Neural progenitor cell (in vitro differentiated cells): ENCODE results near the gene HIGD1B. TPM values are rescaled to one million over a fixed set of nuclear protein-coding genes. Genes with fewer than 3 reads are reported as not detected.
"Not testable (repeated sequence)": the region's sequence is repeated elsewhere in the genome, so short reads cannot be mapped to it uniquely, and the experiment has no call there.

Experiments
- DNase-seq: peaks from one replicate; pipeline ENCODE4 v3.0.0-alpha.2; 2016; ENCODE audit warnings: low spot score
- H2AFZ ChIP-seq: fragments of 200-600 bp; sonication (generic); replicated peaks from 2 replicates; pipeline ENCODE4 v1.6.1; 2016; ENCODE audit warnings: antibody characterized with exemption
- H3F3A ChIP-seq: fragments of 200-600 bp; sonication (generic); 2 replicates; pipeline ENCODE4 v1.6.1; 2016; ENCODE audit warnings: antibody characterized with exemption, low read depth
- H3K27ac ChIP-seq: fragments of 200-600 bp; sonication (generic); 2 replicates; pipeline ENCODE4 v1.5.1; 2016; ENCODE audit warnings: mild to moderate bottlenecking
- H3K27me3 ChIP-seq: fragments of 200-600 bp; sonication (generic); 2 replicates; pipeline ENCODE4 v1.6.1; 2016; ENCODE audit warnings: mild to moderate bottlenecking, moderate library complexity
- H3K36me3 ChIP-seq: fragments of 200-600 bp; sonication (generic); 2 replicates; pipeline ENCODE4 v1.5.1; 2016
- H3K4me1 ChIP-seq: fragments of 200-600 bp; sonication (generic); 2 replicates; pipeline ENCODE4 v1.6.1; 2016; ENCODE audit warnings: mixed run types
- H3K4me2 ChIP-seq: fragments of 200-600 bp; sonication (generic); 2 replicates; pipeline ENCODE4 v1.6.1; 2016
- H3K4me3 ChIP-seq: fragments of 200-600 bp; sonication (generic); 2 replicates; pipeline ENCODE4 v1.5.1; 2016
- H3K79me2 ChIP-seq: fragments of 200-600 bp; sonication (generic); 2 replicates; pipeline ENCODE4 v1.6.1; 2016; ENCODE audit warnings: low read depth
- H3K9ac ChIP-seq: fragments of 200-600 bp; sonication (generic); 2 replicates; pipeline ENCODE4 v1.6.1; 2016
- H3K9me3 ChIP-seq: fragments of 200-600 bp; sonication (generic); 2 replicates; pipeline ENCODE4 v1.5.1; 2016; ENCODE audit warnings: low read depth
- H4K20me1 ChIP-seq: fragments of 200-600 bp; sonication (generic); 2 replicates; pipeline ENCODE4 v1.6.1; 2016; ENCODE audit warnings: low read depth
- H3K27ac Mint-ChIP-seq: 3 replicates; pipeline ENCODE4 v1.8.0; 2021; ENCODE audit warnings: mixed read lengths
- H3K27me3 Mint-ChIP-seq: 2 replicates; pipeline ENCODE4 v1.8.0; 2022; ENCODE audit warnings: low read depth, mild to moderate bottlenecking, inconsistent platforms, moderate library complexity, mixed read lengths; ENCODE audit not compliant: insufficient read depth
- H3K36me3 Mint-ChIP-seq: 3 replicates; pipeline ENCODE4 v1.8.0; 2021; ENCODE audit warnings: mixed read lengths
- H3K4me1 Mint-ChIP-seq: 3 replicates; pipeline ENCODE4 v1.8.0; 2021; ENCODE audit warnings: mixed read lengths
- H3K4me3 Mint-ChIP-seq: 3 replicates; pipeline ENCODE4 v1.8.0; 2021; ENCODE audit warnings: mild to moderate bottlenecking, moderate library complexity, mixed read lengths
- H3K9me3 Mint-ChIP-seq: 3 replicates; pipeline ENCODE4 v1.8.0; 2020; ENCODE audit warnings: mixed read lengths
- CTCF ChIP-seq: fragments of 200-600 bp; sonication (generic); IDR thresholded peaks from 2 replicates; pipeline ENCODE4 v1.5.1; 2017; ENCODE audit warnings: antibody characterized with exemption, mild to moderate bottlenecking
- EZH2 ChIP-seq: fragments of 200-600 bp; sonication (generic); IDR thresholded peaks from 2 replicates; pipeline ENCODE4 v1.6.1; 2017; ENCODE audit warnings: antibody characterized with exemption, mild to moderate bottlenecking, moderate library complexity
- EZH2phosphoT487 ChIP-seq: fragments of 200-600 bp; sonication (generic); IDR thresholded peaks from 2 replicates; pipeline ENCODE4 v1.6.1; 2017; ENCODE audit warnings: antibody characterized with exemption
- total RNA-seq: library from RNA; depleted of rRNA; stranded (reverse); fragments of >200 nt; gene quantifications from 2 replicates; pipeline ENCODE4 v1.2.3, GENCODE V29; 2015; ENCODE audit warnings: low replicate concordance

The HIGD1B gene
- total RNA-seq, 1 donor from 2014 or later = not detected

GRCh38 chr17:44808156-44808555 is 39.5 kb upstream of the HIGD1B start:
- Histone ChIP-seq H3K79me2 (peaks cover 100% of the 10 kb centered on the region), H3K27ac (no peak overlapping the region), H3K36me3 (peaks cover 9% of the 10 kb centered on the region), H3K9me3 (no peaks in the 10 kb centered on the region), H3K9ac (no peak overlapping the region), H2AFZ (no peak overlapping the region), H3K4me1 (no peaks in the 10 kb centered on the region), H3F3A (peaks cover 7% of the 10 kb centered on the region), H3K4me2 (no peak overlapping the region), H3K4me3 (no peak overlapping the region), H3K27me3 (no peaks in the 10 kb centered on the region), H4K20me1 (peaks cover 93% of the 10 kb centered on the region)
- H3K36me3 Mint-ChIP-seq = peaks cover 37% of the 10 kb centered on the region
- H3K4me3 Mint-ChIP-seq = no peak overlapping the region
- no peaks in the 10 kb centered on the region for H3K9me3 Mint-ChIP-seq
- peaks cover 2% of the 10 kb centered on the region for H3K27me3 Mint-ChIP-seq
- H3K4me1 Mint-ChIP-seq = no peaks in the 10 kb centered on the region
- no peak for DNase-seq
- H3K27ac Mint-ChIP-seq = no peak overlapping the region
- TF ChIP-seq EZH2 (no peak), EZH2phosphoT487 (no peak), CTCF (no peak)

GRCh38 chr17:44808656-44809388 is 38.9 kb upstream of the HIGD1B start:
- H3K9me3 Mint-ChIP-seq, H3K4me1 Mint-ChIP-seq, H3K4me3 ChIP-seq, H3K27ac Mint-ChIP-seq, H2AFZ ChIP-seq, H3K9ac ChIP-seq, H3K4me2 ChIP-seq, H3K27me3 ChIP-seq, H3K9me3 ChIP-seq, H3K4me1 ChIP-seq, H3F3A ChIP-seq, H3K4me3 Mint-ChIP-seq, H3K27me3 Mint-ChIP-seq, H3K27ac ChIP-seq, H3K36me3 ChIP-seq, DNase-seq: not testable (repeated sequence)
- peaks cover 37% of the 10 kb centered on the region for H3K36me3 Mint-ChIP-seq
- H4K20me1 ChIP-seq = peaks cover 92% of the 10 kb centered on the region
- peaks cover 100% of the 10 kb centered on the region for H3K79me2 ChIP-seq

- H3K79me2 ChIP-seq = peaks cover 100% of the 10 kb centered on the region
Observed at GRCh38 chr17:44812263-44812662, 35.4 kb upstream of the HIGD1B start.

GRCh38 chr17:44818508-44818907 is 29.2 kb upstream of the HIGD1B start:
- not testable (repeated sequence) for H3K27ac ChIP-seq, H3K4me2 ChIP-seq, DNase-seq, H3K4me3 ChIP-seq, H3K27ac Mint-ChIP-seq, H3K36me3 ChIP-seq, H3K27me3 ChIP-seq, H3K9ac ChIP-seq, H3K9me3 ChIP-seq, H2AFZ ChIP-seq, H3K4me1 ChIP-seq, H3K27me3 Mint-ChIP-seq, H3K9me3 Mint-ChIP-seq, H3K4me3 Mint-ChIP-seq
- peaks cover 12% of the 10 kb centered on the region for H3K4me1 Mint-ChIP-seq
- peaks cover 21% of the 10 kb centered on the region for H3K36me3 Mint-ChIP-seq
- H3K79me2 ChIP-seq = peaks cover 100% of the 10 kb centered on the region
- H3F3A ChIP-seq = peaks cover 15% of the 10 kb centered on the region
- H4K20me1 ChIP-seq = peaks cover 79% of the 10 kb centered on the region

More at GRCh38 chr17:44812263-44812662, 35.4 kb upstream of the HIGD1B start:
- Histone ChIP-seq H3K9ac (no peak overlapping the region), H3K4me3 (no peak overlapping the region), H2AFZ (no peak overlapping the region), H3K4me2 (no peak overlapping the region), H3K27ac (no peak overlapping the region), H3K27me3 (no peaks in the 10 kb centered on the region), H3K36me3 (no peaks in the 10 kb centered on the region), H3F3A (peaks cover 10% of the 10 kb centered on the region), H4K20me1 (peaks cover 79% of the 10 kb centered on the region), H3K9me3 (no peaks in the 10 kb centered on the region), H3K4me1 (no peaks in the 10 kb centered on the region)
- TF ChIP-seq EZH2phosphoT487 (no peak), EZH2 (no peak), CTCF (no peak)
- Mint-ChIP-seq H3K27ac (no peak overlapping the region), H3K9me3 (no peaks in the 10 kb centered on the region), H3K27me3 (no peaks in the 10 kb centered on the region), H3K4me3 (no peak overlapping the region), H3K36me3 (peaks cover 19% of the 10 kb centered on the region), H3K4me1 (no peaks in the 10 kb centered on the region)
- DNase-seq = no peak
